ENCODE results near the gene CUBN.

DNA sequence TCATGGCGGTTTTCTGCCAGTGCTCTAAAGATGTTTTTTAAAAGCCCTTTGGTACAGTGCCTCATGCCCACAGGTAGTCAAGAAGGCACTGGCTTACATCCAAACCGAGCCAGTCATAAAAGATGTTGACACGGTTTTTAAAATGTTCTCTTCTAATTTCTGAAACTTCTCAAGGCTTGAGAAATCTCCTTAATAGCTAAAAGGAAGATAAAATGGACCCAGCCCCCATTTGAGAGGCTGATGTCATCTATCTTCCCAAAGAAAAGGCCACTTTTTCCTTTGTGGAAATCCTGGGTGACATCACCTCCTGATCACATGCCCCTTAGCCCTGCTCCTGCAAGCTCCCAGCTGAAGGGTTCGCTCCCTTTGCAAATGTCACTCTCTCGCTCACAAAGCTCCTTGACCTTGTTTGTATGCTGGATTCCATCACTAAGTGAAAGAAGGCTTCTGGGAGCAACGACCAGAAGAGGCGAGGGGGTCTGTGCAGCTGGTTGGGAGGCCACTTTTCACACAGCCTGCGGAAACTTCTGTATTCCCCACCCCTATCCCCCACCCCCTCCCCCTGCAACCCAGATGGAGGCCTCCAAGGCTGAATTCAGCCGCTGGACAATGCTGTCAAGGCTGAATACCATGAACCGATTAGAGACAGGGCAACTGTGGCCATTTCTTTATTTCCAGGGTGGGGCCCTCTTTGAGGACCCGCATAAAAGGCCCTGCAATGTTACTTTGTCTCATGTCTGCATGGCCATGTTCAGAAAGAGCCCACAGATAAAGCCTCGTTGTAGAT is 122.8 kb downstream of the CUBN start:
- TF ChIP-seq, protein P1, sequence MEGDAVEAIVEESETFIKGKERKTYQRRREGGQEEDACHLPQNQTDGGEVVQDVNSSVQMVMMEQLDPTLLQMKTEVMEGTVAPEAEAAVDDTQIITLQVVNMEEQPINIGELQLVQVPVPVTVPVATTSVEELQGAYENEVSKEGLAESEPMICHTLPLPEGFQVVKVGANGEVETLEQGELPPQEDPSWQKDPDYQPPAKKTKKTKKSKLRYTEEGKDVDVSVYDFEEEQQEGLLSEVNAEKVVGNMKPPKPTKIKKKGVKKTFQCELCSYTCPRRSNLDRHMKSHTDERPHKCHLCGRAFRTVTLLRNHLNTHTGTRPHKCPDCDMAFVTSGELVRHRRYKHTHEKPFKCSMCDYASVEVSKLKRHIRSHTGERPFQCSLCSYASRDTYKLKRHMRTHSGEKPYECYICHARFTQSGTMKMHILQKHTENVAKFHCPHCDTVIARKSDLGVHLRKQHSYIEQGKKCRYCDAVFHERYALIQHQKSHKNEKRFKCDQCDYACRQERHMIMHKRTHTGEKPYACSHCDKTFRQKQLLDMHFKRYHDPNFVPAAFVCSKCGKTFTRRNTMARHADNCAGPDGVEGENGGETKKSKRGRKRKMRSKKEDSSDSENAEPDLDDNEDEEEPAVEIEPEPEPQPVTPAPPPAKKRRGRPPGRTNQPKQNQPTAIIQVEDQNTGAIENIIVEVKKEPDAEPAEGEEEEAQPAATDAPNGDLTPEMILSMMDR (IDR thresholded peaks at IDR 0.05) = no peak
- TF ChIP-seq POLR2AphosphoS5 (IDR thresholded peaks at IDR 0.05; ENCODE audit: low read depth, low read length) (no peak), REST (IDR thresholded peaks at IDR 0.05; ENCODE audit: insufficient read depth in 1 of 2, low read depth in 2 of 2, low read length in 1 of 2) (no peak), SIN3A (IDR thresholded peaks at IDR 0.05; ENCODE audit: borderline replicate concordance, insufficient read depth, low read depth, low read length) (no peak), TCF7L2 (IDR thresholded peaks at IDR 0.05; ENCODE audit: low read depth, low read length) (no peak)

Measured in Panc1 (cell line).